Islet precursor cell (in vitro differentiated cells): ENCODE results near the gene DMRT1.

Source experiments
- DNase-seq: peaks from one replicate; pipeline ENCODE4 v3.0.0-alpha.2; 2018

Gene DMRT1

GRCh38 chr9:926976-927375 lies 85.5 kb downstream of the DMRT1 start:
- no peak for DNase-seq

GRCh38 chr9:928363-929042 lies 87.0 kb downstream of the DMRT1 start:
- peak; percentile 69 for DNase-seq

- no peak for DNase-seq
Measured at GRCh38 chr9:929719-930118, 88.2 kb downstream of the DMRT1 start.

DNA sequence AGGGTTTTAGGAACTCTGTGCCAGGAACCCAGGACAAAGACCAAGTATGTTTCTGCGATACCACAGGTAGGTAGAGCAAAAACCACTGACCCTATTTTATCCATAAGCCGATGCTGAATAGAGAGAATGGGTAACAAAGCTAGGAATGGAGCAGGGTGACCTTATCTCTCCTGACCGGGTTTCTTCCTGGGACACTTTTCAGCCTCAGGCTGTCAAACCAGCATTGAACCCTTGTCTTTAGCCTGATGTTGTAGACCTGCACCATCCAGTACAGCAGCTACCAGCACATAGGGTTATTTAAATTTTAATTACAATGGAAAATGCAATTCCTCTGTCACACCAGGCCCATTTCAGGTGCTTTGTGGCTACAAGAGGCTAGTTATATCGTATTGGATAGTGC lies 91.9 kb downstream of the DMRT1 start:
- DNase-seq, result no peak

DNA sequence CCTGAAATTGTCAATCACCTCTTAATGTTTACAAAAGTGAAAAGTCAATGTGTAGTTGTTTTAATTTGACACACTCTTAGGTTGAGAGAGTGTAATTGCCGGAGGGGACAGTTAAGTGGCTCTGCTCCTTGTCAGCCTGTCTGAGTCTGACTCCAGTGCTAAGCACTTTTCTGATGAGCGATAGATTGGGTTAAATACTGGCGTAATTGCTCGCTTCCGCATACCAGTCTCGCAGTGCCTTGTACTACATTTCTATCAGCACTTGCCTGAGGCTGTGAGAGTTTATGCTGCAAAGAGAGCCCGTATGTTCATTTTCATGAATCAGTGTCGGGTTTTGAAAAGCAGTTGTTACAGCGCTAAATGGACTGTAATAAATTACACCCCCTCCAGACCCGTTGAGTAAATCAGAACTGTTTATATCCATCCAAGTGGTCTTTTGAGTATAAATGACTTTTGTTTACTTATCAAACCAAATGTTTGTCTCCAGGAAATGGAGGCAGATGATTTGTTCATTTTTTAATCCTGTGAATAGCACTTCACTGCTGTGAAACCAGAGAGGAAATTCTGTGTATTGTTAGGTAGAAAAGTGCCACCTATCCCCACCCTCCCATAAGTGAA lies 94.0 kb downstream of the DMRT1 start:
- peak; percentile 92 for DNase-seq

GRCh38 chr9:942805-943580 lies 101.5 kb downstream of the DMRT1 start:
- peak; percentile 60 for DNase-seq

DNA sequence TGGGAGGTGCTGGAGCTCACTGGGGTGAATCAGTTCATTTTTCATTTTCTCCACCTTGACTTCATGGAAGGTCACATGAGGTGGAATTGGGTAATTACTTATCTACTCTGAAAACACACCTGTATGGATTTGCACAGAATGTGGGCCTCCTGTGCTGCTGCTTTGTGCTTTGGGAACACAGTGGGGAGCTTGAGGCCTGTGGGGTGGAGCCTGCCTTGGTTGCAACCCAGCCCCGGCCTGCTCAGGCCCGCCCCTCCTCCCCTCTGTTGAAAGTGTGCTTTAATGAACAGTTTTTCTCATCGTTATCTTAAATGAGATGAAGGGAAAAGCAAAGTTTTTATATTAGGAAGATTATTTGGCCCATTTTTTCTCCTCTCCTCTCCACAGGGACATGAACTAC lies 106.5 kb downstream of the DMRT1 start:
- no peak for DNase-seq

- DNase-seq, result no peak
Measured at GRCh38 chr9:948497-948896, 107.0 kb downstream of the DMRT1 start.

GRCh38 chr9:950139-950538 lies 108.6 kb downstream of the DMRT1 start:
- no peak for DNase-seq

GRCh38 chr9:952546-952945 lies 111.0 kb downstream of the DMRT1 start:
- DNase-seq, result no peak

DNA sequence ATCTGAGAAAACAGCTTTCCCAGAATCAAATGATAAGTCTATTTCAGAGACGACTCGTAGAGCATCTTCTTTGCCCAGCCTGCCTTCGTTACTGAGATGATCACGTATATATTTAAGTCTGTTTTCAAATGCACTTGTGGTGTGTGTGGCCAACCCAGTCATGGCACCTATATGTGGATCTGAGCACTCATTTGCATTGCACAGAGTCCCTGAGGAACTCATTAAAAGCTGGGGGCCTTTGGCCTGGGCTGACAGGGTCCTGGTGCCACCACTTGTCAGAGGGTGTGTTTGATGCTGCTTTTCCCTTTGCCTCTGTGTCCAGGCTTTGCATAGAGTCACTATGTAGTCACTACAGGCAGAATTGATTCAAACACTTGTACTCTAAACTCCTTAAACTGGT lies 117.6 kb downstream of the DMRT1 start:
- DNase-seq, result no peak

DNA sequence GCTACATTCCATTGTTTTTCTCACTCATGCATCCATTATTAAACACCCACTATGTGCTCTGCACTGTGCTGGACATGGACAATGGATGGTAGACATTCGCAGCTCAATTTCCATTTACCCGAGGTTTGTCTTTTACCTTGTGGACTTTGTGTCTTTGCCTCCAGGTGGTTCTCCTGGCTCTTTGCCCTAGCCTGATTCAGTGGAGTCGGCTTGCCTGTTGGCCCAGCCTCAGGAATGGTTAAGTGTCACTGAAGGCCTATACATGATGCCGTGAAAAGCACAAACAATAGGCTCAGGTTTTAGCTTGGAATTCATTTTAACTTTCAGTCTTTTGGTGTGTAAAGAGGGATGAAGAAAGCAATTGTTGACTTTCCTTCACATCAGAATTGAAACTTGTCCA lies 118.4 kb downstream of the DMRT1 start:
- DNase-seq, result no peak

GRCh38 chr9:962023-962422 lies 120.5 kb downstream of the DMRT1 start:
- no peak for DNase-seq

DNA sequence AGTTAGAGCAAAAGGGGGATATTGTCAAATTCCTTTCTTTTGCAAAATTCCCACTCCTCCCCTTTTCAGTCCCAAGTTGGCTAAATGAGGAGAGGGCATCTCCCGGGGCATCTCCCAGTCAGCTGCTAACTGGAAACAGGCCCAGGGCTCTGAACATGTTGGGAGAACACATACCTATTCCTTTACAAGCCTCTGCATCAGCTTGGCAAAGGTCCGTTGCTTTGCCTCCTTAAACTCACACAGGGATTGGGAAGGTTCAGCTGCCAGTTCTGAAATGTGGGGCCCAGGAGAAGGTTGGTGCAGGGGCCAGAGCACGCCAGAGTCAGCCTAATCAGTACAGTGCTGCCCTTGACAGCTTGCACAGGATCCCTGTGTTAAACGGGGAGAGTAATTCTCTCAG lies 124.0 kb downstream of the DMRT1 start:
- no peak for DNase-seq

- DNase-seq, result no peak
Measured at GRCh38 chr9:966870-967269, 125.4 kb downstream of the DMRT1 start.

DNA sequence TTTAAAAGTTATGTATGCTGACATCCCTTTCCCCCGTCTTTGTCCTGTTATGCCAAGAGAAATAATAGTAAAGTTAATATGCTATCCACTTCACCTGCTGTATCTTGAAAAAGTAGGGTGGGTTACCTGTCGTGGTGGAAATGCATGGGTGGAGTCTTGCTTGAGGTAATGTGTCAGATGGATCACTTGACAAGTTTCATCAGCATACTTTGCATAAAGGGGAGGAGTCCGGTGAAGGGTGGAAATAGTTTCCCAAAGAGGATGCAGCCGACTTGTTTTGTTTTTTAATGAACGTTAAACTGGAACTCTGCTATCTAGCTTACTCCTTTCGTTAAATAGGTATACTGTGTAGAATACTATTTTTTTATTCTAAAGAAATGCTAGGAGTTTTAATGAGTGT lies 125.9 kb downstream of the DMRT1 start:
- no peak for DNase-seq

- peak; percentile 78 for DNase-seq
Measured at GRCh38 chr9:967903-968641, 126.6 kb downstream of the DMRT1 start.

DNA sequence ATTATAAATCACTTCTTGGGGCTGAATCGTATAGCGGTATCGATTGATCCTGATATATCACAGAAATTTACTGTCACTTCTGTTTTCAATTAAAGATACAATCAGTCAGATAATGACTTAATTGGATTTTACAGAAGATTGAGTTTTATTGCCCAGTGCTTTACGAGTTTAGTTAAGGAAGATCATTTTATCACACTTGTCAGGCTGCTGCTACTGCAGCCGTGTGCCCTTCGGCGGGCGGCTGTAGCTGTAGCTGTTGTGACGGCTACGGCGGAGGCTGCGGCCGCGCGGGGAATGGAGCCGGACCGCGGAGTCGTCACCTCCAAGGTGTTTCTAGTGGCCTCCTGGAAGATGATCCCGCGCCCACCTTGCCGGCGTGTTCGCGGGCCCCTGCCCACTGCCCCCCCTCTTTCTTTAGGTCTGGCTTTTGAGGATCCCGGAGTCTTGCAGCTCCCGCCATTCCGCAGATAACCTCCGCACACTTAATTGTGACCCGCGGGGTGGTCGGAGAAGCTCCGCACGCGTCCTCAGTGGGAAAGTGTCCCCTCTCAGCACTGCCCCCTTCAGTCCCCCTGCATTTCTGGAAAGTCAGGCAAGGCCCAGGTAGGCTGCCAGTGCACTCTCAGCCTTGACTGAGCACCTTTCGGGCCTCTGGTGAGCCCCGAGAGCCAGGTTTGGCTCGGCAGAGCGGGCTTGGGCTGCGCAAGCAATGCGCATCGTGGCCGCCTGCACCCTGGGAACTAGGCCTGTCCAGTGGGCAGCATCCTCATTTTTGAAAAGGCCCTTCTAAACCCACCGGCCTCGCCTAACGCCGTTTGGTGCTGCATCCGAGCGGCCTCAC lies 128.0 kb downstream of the DMRT1 start:
- no peak for DNase-seq

DNA sequence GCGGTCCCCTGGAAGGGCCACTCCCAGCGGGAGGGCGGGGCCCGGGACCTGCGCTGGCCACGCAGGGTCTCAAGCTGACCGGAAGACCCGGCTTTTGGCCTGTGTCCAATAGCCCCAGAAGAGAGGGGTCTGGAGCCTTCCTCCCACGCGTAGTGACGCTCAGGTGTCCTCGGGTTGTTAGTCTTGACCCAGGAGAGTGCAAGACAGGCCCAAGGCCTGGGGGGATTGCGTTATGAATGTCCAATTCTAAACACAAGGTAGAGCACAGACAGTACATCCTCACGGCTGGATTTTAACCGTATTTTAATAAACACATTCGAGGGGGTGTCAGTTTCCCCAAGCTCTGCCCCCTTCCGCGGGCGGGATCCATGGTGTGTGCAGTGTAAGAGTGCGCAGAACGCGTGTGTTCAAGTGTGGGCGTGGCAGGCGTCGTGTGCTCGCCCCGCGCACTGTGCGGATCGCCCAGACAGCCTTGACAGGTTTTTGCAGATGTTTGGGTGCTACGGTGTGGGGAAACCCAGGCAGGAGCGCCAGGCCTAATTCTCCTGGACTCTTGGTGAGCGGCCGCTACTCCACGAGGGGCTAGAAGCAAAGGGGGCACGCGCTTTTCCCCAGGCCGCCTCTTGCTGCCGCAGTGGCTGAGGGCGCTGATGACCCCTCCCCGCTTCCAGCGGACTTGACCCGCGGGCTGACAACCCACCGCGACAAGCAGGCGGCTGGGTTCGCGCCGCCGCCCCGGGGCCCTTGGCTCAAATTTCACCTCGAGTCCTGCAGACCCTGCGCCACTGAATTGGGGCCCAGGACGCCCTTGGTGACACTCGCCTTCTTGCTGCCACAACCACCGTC lies 128.9 kb downstream of the DMRT1 start:
- peak; percentile 73 for DNase-seq

DNA sequence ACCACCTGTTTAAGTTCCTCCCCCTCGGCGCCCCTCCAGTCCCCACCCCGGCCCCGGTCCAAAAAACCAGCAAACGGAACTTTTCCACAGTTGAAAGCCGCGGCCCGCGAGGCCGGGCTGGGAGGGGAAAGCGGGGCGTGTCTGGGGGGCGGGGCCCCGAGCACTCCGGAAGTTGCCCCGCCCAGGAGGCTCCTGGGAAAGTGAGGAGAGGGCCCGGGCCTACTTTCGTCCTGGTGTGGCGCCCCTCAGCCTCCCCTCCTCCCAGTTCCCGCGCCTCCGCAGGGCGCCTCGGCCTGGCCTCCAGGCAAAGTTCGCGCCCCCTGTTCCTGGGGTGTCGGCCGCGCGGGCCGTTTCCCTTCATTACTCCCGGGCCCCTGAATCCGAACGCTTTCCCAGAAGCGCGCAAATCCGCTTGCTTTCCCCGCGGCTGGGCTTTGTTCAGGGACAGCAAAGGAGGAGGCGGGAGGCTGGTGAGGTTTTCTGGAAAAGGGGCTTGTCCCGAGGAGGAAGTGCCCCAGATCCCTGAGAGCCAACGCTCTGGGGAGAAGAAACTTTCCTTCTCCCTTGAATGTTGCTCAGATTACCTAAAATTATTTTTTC lies 130.5 kb downstream of the DMRT1 start:
- DNase-seq, result peak; percentile 71
